Fibroblast of skin of left biceps (primary cell): ENCODE measurements around the gene NDUFAF8.

Experiments used
- DNase-seq, 2 experiments: peaks; one replicate each; pipeline ENCODE4 v3.0.0-alpha.2; 2013; ENCODE audit warnings: low read depth in 2 of 2

Gene NDUFAF8

GRCh38 chr17:81273698-81274470, 34.8 kb downstream of the NDUFAF8 start:
- no peak for DNase-seq

- no peak for DNase-seq
Measured at GRCh38 chr17:81274471-81274855, 35.3 kb downstream of the NDUFAF8 start.

- no peak for DNase-seq
Measured at GRCh38 chr17:81276781-81277180, 37.7 kb downstream of the NDUFAF8 start.

GRCh38 chr17:81277421-81277820, 38.3 kb downstream of the NDUFAF8 start:
- DNase-seq: no peak

DNA sequence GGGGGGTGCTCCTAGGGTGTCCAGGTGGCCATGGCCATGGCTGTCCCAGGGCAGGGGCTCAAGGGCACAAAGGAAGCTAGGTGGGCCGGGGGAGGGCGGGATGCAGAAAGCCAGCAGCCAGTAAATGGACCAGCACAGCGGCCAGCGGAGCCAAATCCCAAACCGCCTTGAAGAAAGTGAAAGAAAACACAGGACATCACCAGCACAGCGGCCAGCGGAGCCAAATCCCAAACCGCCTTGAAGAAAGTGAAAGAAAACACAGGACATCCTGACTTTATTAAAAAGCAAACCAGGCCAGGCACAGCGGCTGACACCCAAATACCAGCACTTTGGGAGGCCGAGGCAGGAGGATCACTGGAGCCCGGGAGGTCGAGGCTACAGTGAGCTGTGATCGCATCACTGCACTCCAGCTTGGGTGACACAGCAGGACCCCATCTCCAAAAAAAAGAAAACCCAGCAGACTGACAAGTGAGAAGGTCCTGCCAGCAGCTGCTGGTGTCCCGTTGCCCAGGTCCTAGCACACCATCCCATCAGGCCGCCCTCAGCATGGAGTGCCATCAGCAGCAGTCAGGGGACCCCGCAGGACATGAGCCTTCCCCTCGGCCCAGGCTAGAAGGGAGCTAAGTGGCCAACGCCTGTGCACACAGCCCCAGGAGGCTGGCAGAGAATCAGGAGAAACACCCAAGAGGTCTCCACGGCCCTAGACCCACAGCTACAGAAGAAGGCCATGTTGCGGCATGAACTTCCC, 39.0 kb downstream of the NDUFAF8 start:
- no peak for DNase-seq

DNA sequence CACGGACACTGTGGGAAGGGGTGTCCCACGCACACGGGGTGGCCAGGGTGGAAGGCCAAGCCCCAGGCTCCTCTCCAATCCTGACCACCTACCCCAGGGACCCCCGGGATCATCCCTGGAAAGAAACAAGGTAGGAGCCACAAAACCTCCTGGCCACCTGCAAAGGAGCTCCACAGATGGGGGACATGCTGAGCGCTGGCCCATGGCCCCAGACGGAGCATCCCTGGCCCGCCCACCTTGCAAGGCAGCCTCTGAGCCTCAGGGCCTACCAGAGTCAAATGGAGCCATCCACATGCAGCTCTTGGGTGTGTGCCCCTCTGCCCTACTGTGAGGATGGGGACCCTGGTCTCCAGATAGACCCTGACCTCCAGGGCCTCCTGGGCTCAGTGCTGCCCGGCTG, 39.7 kb downstream of the NDUFAF8 start:
- no peak for DNase-seq

GRCh38 chr17:81279278-81280275, 40.5 kb downstream of the NDUFAF8 start:
- DNase-seq: no peak

DNA sequence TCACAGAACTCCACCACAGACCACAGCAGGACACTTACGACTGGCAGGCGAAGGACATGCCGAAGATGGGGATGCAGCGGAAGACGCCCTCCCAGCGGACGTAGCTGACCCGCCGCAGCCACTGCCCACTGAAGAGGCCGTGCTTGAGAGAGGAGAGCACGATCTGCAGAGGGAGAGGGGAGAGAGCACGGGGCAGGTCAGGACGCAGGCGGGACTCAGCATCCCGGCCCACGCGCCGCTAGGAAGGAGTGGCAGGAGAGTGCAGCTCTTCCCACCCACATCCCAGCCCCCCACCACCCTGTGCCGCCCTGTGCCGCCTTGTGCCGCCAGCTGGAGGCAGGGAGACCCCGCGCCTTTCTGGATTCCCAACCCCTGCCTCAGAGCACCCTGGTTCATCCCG, 41.5 kb downstream of the NDUFAF8 start:
- no peak for DNase-seq

DNA sequence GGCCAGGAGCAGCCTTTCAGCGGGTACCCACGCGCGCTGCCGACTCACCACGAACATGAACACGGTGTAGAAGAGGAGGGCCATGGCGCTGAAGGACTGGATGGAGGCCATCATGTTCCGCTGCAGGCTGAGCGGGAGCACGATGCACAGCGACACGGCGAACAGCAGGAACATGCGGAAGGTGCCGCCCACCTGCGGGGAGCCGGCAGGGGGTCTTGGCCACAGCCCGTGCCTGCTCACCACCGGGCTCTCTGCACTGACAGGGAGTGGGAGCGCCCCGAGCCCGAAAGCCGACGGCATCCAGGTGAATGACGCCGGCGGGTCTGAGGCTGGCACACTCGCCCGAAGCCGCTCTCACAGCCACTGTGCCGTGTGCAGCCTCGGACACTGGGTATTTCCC, 43.0 kb downstream of the NDUFAF8 start:
- DNase-seq: no peak

DNA sequence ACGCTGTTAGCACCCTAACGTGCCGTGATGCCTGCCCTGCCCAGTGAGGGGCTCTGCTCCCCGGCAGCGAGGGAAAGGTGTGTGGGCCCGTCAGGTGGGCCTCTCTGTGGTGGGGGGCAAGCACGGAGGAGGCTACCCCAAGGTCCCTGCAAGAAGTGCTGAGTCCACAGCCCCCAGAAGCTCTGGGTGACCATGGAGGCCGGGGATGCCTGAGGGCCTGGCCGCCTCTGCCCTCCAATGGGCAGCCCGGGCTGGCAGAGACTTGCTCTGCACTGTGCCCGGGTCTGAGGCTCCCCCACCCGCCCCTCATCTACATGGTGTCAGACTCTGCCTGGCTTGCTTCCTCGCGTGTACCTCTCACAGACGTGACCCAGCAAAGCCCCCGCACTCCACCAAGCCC, 43.8 kb downstream of the NDUFAF8 start:
- no peak for DNase-seq

DNA sequence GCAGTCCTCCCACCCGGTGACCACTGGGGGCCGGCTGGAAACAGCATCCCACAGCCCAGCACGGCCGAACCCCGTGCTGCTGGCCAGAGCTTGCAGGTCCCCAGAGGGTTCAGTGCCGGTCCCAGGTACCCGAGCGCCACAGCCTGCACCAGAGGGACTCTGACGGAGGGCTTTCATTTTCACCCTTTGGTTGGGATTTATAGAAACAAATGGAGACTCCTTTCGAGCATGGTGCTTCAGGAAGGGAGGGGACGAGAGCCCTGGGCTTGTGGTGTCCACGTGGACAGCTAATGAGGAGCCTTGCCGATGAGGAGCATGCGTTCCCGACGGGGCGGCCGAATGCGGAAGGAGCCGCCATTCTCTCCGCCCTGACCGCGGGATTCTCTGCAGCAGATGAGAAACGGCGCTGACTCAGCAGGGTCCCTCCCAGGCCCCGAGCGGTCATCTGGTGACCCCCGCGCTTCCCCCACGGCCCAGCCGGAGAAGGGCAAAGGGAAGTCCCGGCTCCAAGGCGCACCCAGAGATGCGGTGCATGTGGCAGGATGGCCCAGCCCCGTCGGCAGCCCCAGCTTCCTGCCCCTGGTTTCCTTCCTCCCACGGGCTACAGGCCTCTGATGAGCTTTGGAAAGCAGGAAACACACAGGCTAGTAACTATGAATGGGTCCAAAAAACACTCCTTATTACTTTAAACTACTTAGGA, 46.2 kb downstream of the NDUFAF8 start:
- no peak for DNase-seq

- DNase-seq: no peak
Measured at GRCh38 chr17:81285894-81286293, 46.8 kb downstream of the NDUFAF8 start.

- DNase-seq: no peak
Measured at GRCh38 chr17:81286491-81287145, 47.5 kb downstream of the NDUFAF8 start.

- no peak for DNase-seq
Measured at GRCh38 chr17:81287152-81287551, 48.0 kb downstream of the NDUFAF8 start.

GRCh38 chr17:81287741-81288430, 48.8 kb downstream of the NDUFAF8 start:
- no peak for DNase-seq

DNA sequence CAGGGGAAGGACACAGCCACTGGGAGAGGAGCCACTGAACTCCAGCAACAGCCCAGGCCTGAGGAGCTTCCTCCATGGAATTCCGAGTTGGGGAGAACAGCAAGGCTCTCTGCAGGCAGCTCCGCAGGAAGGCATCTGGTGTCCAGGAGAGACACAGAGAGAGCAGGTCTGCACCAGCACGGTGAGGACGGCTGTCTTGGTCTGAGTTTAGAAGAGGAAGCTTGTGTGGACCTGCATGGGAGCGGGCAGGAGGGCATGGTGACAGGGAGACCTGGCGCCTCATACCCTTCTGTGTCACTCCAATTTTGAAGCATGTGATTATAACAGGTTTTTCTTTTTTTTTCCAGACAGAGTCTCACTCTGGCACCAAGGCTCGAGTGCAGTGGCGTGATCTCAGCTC, 49.6 kb downstream of the NDUFAF8 start:
- DNase-seq: no peak

DNA sequence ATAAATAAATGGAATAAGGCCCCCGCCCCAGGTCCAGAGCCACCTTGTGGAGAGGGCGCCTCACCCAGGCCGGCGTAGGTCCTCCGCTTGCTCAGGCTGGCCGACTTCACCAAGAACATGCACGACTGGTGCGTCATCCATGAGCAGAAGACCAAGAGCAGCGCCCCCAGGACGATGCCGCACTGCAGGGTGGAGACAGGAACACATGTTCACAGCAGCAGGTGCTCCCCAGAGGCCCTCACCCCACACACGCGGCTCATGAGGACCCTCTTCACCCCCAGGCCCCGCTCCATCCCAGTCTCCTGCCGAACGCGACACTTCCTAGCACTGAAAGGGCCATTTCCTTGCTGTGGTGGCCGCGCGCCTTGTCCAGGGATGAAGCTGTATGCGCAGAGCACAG, 50.5 kb downstream of the NDUFAF8 start:
- DNase-seq: no peak

GRCh38 chr17:81290230-81290629, 51.1 kb downstream of the NDUFAF8 start:
- DNase-seq: no peak
